SK-N-SH treated with all-trans-retinoic acid at 6 μM for 48 hours (cell line): ENCODE data around the gene HMBS.

ENCODE experiments used
- ATAC-seq: fragments of 200-7000 bp; cut with Tn5 transposase; 3 replicates; pipeline ENCODE4 v1.9.1; 2020; ENCODE audit warnings: mild to moderate bottlenecking, moderate library complexity
- BACH2 ChIP-seq: fragments of 250-450 bp; sonication (Bioruptor Pico); IDR thresholded peaks from 2 replicates; pipeline ENCODE4 v1.9.0; 2021; ENCODE audit warnings: mild to moderate bottlenecking, borderline replicate concordance
- CREB5 ChIP-seq: fragments of 250-450 bp; sonication (Bioruptor Pico); IDR thresholded peaks from 2 replicates; pipeline ENCODE4 v1.5.1; 2020; ENCODE audit warnings: low read depth, mild to moderate bottlenecking, moderate library complexity
- CSRNP3 ChIP-seq: fragments of 250-450 bp; sonication (Bioruptor Pico); IDR thresholded peaks from 2 replicates; pipeline ENCODE4 v1.5.1; 2021; ENCODE audit warnings: mild to moderate bottlenecking, moderate library complexity
- ESRRG ChIP-seq: fragments of 250-450 bp; sonication (Bioruptor Pico); IDR thresholded peaks from 2 replicates; pipeline ENCODE4 v1.6.1; 2021; ENCODE audit warnings: mild to moderate bottlenecking
- GLIS3 ChIP-seq: fragments of 250-450 bp; sonication (Bioruptor Pico); IDR thresholded peaks from 2 replicates; pipeline ENCODE4 v1.5.0; 2020; ENCODE audit warnings: mild to moderate bottlenecking, moderate library complexity
- ISL1 ChIP-seq: fragments of 250-450 bp; sonication (Bioruptor Pico); IDR thresholded peaks from 2 replicates; pipeline ENCODE4 v2.1.2; 2022; ENCODE audit warnings: mild to moderate bottlenecking, moderate library complexity
- PATZ1 ChIP-seq: fragments of 250-450 bp; sonication (Bioruptor Pico); IDR thresholded peaks from 2 replicates; pipeline ENCODE4 v1.8.0; 2020; ENCODE audit warnings: mild to moderate bottlenecking, moderate library complexity, borderline replicate concordance
- POU6F1 ChIP-seq: fragments of 250-450 bp; sonication (Bioruptor Pico); IDR thresholded peaks from 2 replicates; pipeline ENCODE4 v1.8.0; 2021; ENCODE audit warnings: low read depth, mild to moderate bottlenecking, moderate library complexity, borderline replicate concordance
- RARB ChIP-seq: fragments of 250-450 bp; sonication (Bioruptor Pico); IDR thresholded peaks from 2 replicates; pipeline ENCODE4 v1.8.0; 2021; ENCODE audit warnings: mild to moderate bottlenecking, moderate library complexity
- TCF4 ChIP-seq: fragments of 250-450 bp; sonication (Bioruptor Pico); IDR thresholded peaks from 2 replicates; pipeline ENCODE4 v1.8.0; 2021; ENCODE audit warnings: mild to moderate bottlenecking, moderate library complexity, borderline replicate concordance
- TOX ChIP-seq: fragments of 250-450 bp; sonication (Bioruptor Pico); IDR thresholded peaks from 2 replicates; pipeline ENCODE4 v1.8.0; 2021; ENCODE audit warnings: mild to moderate bottlenecking, moderate library complexity, borderline replicate concordance
- TSHZ2 ChIP-seq: fragments of 250-450 bp; sonication (Bioruptor Pico); IDR thresholded peaks from 2 replicates; pipeline ENCODE4 v1.5.0; 2020; ENCODE audit warnings: mild to moderate bottlenecking, moderate library complexity
- ZC3H10 ChIP-seq: fragments of 250-450 bp; sonication (Bioruptor Pico); IDR thresholded peaks from 2 replicates; pipeline ENCODE4 v1.5.1; 2021; ENCODE audit warnings: mild to moderate bottlenecking, moderate library complexity
- ZFP30 ChIP-seq: fragments of 450-650 bp; formaldehyde crosslinking; IDR thresholded peaks from 2 replicates; pipeline ENCODE4 v1.5.0; 2022; ENCODE audit warnings: mild to moderate bottlenecking, moderate library complexity
- ZNF565 ChIP-seq: fragments of 450-650 bp; formaldehyde crosslinking; conservative IDR thresholded peaks from 2 replicates; pipeline ENCODE4 v1.5.0; 2020; ENCODE audit warnings: low read depth, mild to moderate bottlenecking, moderate library complexity
- ZNF70 ChIP-seq: fragments of 450-650 bp; formaldehyde crosslinking; IDR thresholded peaks from 2 replicates; pipeline ENCODE4 v1.5.0; 2020; ENCODE audit warnings: mild to moderate bottlenecking, moderate library complexity

Gene HMBS

GRCh38 chr11:119091178-119091577 lies 6.5 kb downstream of the HMBS start:
- ATAC-seq = no peak

More at GRCh38 chr11:119091178-119091577, 6.5 kb downstream of the HMBS start:
- TF ChIP-seq BACH2 (no peak), ZNF565 (CRISPR knock-in tag) (no peak), TCF4 (CRISPR knock-in tag) (no peak), ZFP30 (CRISPR knock-in tag) (no peak), RARB (CRISPR knock-in tag) (no peak), TSHZ2 (CRISPR knock-in tag) (no peak), ZNF70 (no peak), TOX (no peak), CREB5 (CRISPR knock-in tag) (no peak), ESRRG (CRISPR knock-in tag) (no peak), CSRNP3 (CRISPR knock-in tag) (no peak), ISL1 (CRISPR knock-in tag) (no peak), ZC3H10 (CRISPR knock-in tag) (no peak), POU6F1 (CRISPR knock-in tag) (no peak), GLIS3 (CRISPR knock-in tag) (no peak), PATZ1 (CRISPR knock-in tag) (no peak)
- TF ChIP-seq, all 23 proteins: peak for 0
